Heart left ventricle (tissue), 13 donors: ENCODE results near the gene CRISPLD2.

Experiments
- POLR2A ChIP-seq, 2 donors: fragments of 450-650 bp; IDR thresholded peaks; one replicate each; pipeline ENCODE4 v1.6.1; 2017; ENCODE audit warnings: antibody characterized with exemption in 2 of 2, mild to moderate bottlenecking in 2 of 2, moderate library complexity in 2 of 2
- TF ChIP-seq, protein P1 (sequence below), 12 donors: fragments of 200-600 bp; sonication (generic) in 4 of 12; IDR thresholded peaks; one replicate each; pipeline versions ENCODE4 v1.5.0 to v1.8.0; 2018 to 2022; ENCODE audit warnings: antibody characterized with exemption in 12 of 12, mild to moderate bottlenecking in 5 of 12
- donor health status: ischemic (EF 13 %, LVEDD 7.1; RV severe dilation, severe dysfunction).
- donor health status: DM: no; HTN: yes; CAD: no.
- donor health status: DM: no; HTN: no; CAD: no.
- donor health status: ischemic (EF 25% LVEDD 6.9; RV normal size, moderate dysfunction).
- donor health status: ischemic (EF 25% LVEDD 5.7; RV mildly dilated, moderate dysfunction).
- donor health status: ischemic (EF 35%, LVEDD 5.7; RV mildly dilated, moderate dysfunction).
- donor health status: nonischemic (EF 11% LVEDD 7.7; RV severe dilation, severe dysfunction).
- donor health status: DM: yes; HTN: yes; CAD: no.
- donor health status: PGD.
- donor health status: ischemic (EF 29% LVEDD 5.4; RV normal size, mild dysfunction).
- donor health status: nonischemic (EF 23%, LVEDD 6.1; RV moderate dilation, normal function).

DNA sequence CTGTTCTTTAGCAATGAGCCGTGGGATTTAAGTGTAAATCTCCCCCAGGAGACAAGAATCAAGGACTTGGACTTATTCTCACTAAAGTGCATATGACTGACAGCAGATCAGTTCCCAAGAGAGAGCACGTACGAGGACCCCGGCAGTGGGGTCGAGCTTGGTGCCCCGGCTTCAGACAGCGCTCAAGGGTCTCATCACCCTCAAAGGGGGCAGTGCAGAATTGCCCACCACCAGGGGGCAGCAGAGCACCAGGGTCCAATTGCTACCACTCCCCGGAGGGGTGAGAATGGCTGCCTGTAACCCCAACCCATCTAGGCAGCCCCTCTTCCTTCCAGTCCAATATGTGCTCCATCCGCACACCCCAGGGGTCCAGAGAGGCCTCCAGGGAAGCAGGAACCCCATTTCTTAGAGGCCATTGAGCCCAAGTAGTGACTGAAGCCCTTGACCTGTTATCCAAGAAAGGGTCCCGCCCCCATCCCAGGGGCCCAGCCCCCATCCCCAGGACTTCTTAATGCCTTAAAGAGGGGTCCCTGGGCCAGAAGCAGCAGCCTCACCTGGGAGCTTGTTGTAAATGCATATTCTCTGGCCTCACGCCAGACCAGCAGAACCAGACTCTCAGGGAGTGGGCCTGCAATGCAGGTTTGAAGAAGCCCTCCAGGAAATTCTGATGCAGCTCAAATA lies 105.4 kb downstream of the CRISPLD2 start:
- TF ChIP-seq, protein P1, sequence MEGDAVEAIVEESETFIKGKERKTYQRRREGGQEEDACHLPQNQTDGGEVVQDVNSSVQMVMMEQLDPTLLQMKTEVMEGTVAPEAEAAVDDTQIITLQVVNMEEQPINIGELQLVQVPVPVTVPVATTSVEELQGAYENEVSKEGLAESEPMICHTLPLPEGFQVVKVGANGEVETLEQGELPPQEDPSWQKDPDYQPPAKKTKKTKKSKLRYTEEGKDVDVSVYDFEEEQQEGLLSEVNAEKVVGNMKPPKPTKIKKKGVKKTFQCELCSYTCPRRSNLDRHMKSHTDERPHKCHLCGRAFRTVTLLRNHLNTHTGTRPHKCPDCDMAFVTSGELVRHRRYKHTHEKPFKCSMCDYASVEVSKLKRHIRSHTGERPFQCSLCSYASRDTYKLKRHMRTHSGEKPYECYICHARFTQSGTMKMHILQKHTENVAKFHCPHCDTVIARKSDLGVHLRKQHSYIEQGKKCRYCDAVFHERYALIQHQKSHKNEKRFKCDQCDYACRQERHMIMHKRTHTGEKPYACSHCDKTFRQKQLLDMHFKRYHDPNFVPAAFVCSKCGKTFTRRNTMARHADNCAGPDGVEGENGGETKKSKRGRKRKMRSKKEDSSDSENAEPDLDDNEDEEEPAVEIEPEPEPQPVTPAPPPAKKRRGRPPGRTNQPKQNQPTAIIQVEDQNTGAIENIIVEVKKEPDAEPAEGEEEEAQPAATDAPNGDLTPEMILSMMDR (IDR thresholded peaks at IDR 0.05): peak; percentile 64 to 91 (median 80)
- TF ChIP-seq POLR2A (IDR thresholded peaks at IDR 0.05): no peak
